Measurements from ENCODE around the gene LENG1.

The LENG1 gene

GRCh38 chr19:54109651-54110050 lies 49.9 kb downstream of the LENG1 start:
- no peaks in the 10 kb centered on the region for H3K27me3 ChIP-seq (replicated peaks)
- no peak for DNase-seq
- in situ Hi-C loops (cut with HindIII; ENCODE audit: low pct_ligation_motif_present, low sequenced_read_pairs): no loop called here
- H3K4me3 ChIP-seq (ENCODE audit: low read depth, low read length): no peak overlapping the region
- TF ChIP-seq CTCF (IDR thresholded peaks at IDR 0.05; ENCODE audit: low read depth, low read length, missing control alignments): no peak
- peaks cover 62% of the 10 kb centered on the region for H3K36me3 ChIP-seq (replicated peaks)
- no peak overlapping the region for H3K27ac ChIP-seq

- in situ Hi-C loops (cut with HindIII; ENCODE audit: low pct_ligation_motif_present, low sequenced_read_pairs): no loop called here
- no peaks in the 10 kb centered on the region for H3K27me3 ChIP-seq (replicated peaks)
- no peak overlapping the region for H3K27ac ChIP-seq
- no peak for TF ChIP-seq CTCF (IDR thresholded peaks at IDR 0.05; ENCODE audit: low read depth, low read length, missing control alignments)
- no peak overlapping the region for H3K4me3 ChIP-seq (ENCODE audit: low read depth, low read length)
- H3K36me3 ChIP-seq (replicated peaks): peaks cover 57% of the 10 kb centered on the region
- no peak for DNase-seq
Measured at GRCh38 chr19:54108496-54108895, 51.0 kb downstream of the LENG1 start.

GRCh38 chr19:54107876-54108490 lies 51.5 kb downstream of the LENG1 start:
- H3K27me3 ChIP-seq (replicated peaks): no peaks in the 10 kb centered on the region
- H3K4me3 ChIP-seq (ENCODE audit: low read depth, low read length): no peak overlapping the region
- no peak overlapping the region for H3K27ac ChIP-seq
- no peak for TF ChIP-seq CTCF (IDR thresholded peaks at IDR 0.05; ENCODE audit: low read depth, low read length, missing control alignments)
- DNase-seq: no peak
- in situ Hi-C loops (cut with HindIII; ENCODE audit: low pct_ligation_motif_present, low sequenced_read_pairs): no loop called here
- H3K36me3 ChIP-seq (replicated peaks): peaks cover 52% of the 10 kb centered on the region

DNA sequence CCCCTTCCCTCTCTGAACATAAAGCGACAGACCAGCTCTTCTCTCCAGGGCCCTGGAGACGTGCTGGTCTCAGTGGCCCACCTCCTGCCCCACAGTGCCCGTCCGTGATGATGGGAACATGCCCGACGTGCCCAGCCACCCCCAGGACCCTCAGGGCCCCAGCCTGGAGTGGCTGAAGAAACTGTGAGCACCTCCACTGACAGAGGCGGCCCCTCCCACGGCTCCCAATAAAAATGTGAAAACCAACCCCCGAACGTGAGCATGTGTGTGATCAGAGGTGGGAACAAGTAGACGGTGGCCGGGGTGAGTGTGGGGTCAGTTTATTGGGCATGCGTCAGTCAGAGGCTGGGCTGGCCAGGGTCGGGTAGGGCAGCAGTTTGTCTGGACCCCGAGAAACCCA lies 52.8 kb downstream of the LENG1 start:
- DNase-seq: no peak
- in situ Hi-C loops (cut with HindIII; ENCODE audit: low pct_ligation_motif_present, low sequenced_read_pairs): no loop called here
- no peaks in the 10 kb centered on the region for H3K27me3 ChIP-seq (replicated peaks)
- H3K36me3 ChIP-seq (replicated peaks): peaks cover 50% of the 10 kb centered on the region
- H3K4me3 ChIP-seq (ENCODE audit: low read depth, low read length): no peak overlapping the region
- no peak overlapping the region for H3K27ac ChIP-seq
- no peak for TF ChIP-seq CTCF (IDR thresholded peaks at IDR 0.05; ENCODE audit: low read depth, low read length, missing control alignments)

- no peak for DNase-seq
- H3K27ac ChIP-seq: no peak overlapping the region
- in situ Hi-C loops (cut with HindIII; ENCODE audit: low pct_ligation_motif_present, low sequenced_read_pairs): no loop called here
- no peaks in the 10 kb centered on the region for H3K27me3 ChIP-seq (replicated peaks)
- no peak overlapping the region for H3K4me3 ChIP-seq (ENCODE audit: low read depth, low read length)
- H3K36me3 ChIP-seq (replicated peaks): peaks cover 44% of the 10 kb centered on the region
- no peak for TF ChIP-seq CTCF (IDR thresholded peaks at IDR 0.05; ENCODE audit: low read depth, low read length, missing control alignments)
Measured at GRCh38 chr19:54105796-54106195, 53.7 kb downstream of the LENG1 start.
